Spleen (tissue), 11 donors: ENCODE measurements around the gene MYOM3. TPM values are rescaled to one million over a fixed set of nuclear protein-coding genes. Genes with fewer than 3 reads are reported as not detected.
A peak's percentile ranks its signal among the peaks of the same experiment; 100 is the strongest.

Experiments used
- DNase-seq: peaks from one replicate; pipeline ENCODE4 v3.0.0-alpha.2; 2020
- H3K27ac ChIP-seq, 8 donors: fragments of 200-600 bp; sonication (generic) in 7 of 8; 1 replicate in 4 of 8; 2 replicates in 4 of 8; pipeline versions ENCODE4 v1.5.0 to v1.8.0; 2016 to 2021; ENCODE audit warnings: inconsistent platforms in 4 of 8, mild to moderate bottlenecking in 4 of 8, moderate library complexity in 1 of 8
- H3K27me3 ChIP-seq, 7 donors: fragments of 200-600 bp; sonication (generic) in 6 of 7; replicated peaks in 1 of 7; 1 replicate in 4 of 7; 2 replicates in 3 of 7; pipeline versions ENCODE4 v1.5.0 to v1.8.0; 2016 to 2021; ENCODE audit warnings: inconsistent platforms in 3 of 7, mild to moderate bottlenecking in 1 of 7
- H3K36me3 ChIP-seq, 6 donors: fragments of 200-600 bp; sonication (generic) in 5 of 6; 1 replicate in 4 of 6; 2 replicates in 2 of 6; pipeline versions ENCODE4 v1.5.0 to v1.8.0; 2016 to 2021; ENCODE audit warnings: inconsistent platforms in 2 of 6
- H3K4me1 ChIP-seq, 6 donors: fragments of 200-600 bp; sonication (generic) in 5 of 6; 1 replicate in 3 of 6; 2 replicates in 3 of 6; pipeline versions ENCODE4 v1.5.0 to v1.8.0; 2016 to 2021; ENCODE audit warnings: inconsistent platforms in 3 of 6
- H3K4me3 ChIP-seq, 8 donors: fragments of 200-600 bp; sonication (generic) in 7 of 8; 1 replicate in 4 of 8; 2 replicates in 4 of 8; pipeline versions ENCODE4 v1.5.0 to v1.8.0; 2016 to 2021; ENCODE audit warnings: inconsistent platforms in 4 of 8, mild to moderate bottlenecking in 4 of 8, moderate library complexity in 2 of 8
- H3K9me3 ChIP-seq, 8 donors: fragments of 200-600 bp; sonication (generic) in 7 of 8; 1 replicate in 4 of 8; 2 replicates in 4 of 8; pipeline versions ENCODE4 v1.5.0 to v1.8.0; 2016 to 2021; ENCODE audit warnings: inconsistent platforms in 4 of 8
- CTCF ChIP-seq, 11 experiments: fragments of 200-600 bp in 7 of 11; fragments of 450-650 bp in 4 of 11; sonication (generic) in 4 of 11; IDR thresholded peaks in 8 of 11; conservative IDR thresholded peaks in 3 of 11; 1 replicate in 7 of 11; 2 replicates in 4 of 11; pipeline versions ENCODE4 v1.4.0 to v1.8.0; 2016 to 2021; ENCODE audit warnings: antibody characterized with exemption in 11 of 11, inconsistent platforms in 4 of 11, mild to moderate bottlenecking in 1 of 11
- POLR2A ChIP-seq, 3 donors: fragments of 450-650 bp; IDR thresholded peaks; one replicate each; pipeline ENCODE4 v1.5.1; 2017; ENCODE audit warnings: antibody characterized with exemption in 3 of 3, mild to moderate bottlenecking in 1 of 3
- POLR2AphosphoS5 ChIP-seq, 3 donors: sonication (generic); formaldehyde crosslinking; IDR thresholded peaks; one replicate each; pipeline ENCODE4 v1.5.1; 2017; ENCODE audit warnings: antibody characterized with exemption in 3 of 3
- WGBS, 5 donors: extraction: QIAGEN DNeasy Blood & Tissue Kit in 3 of 5; methylation state at CpG; one replicate each; pipeline versions ENCODE4 v1.1.5 to v1.1.7; 2013 to 2018; 5-methylcytosine and 5-hydroxymethylcytosine counted together
- intact Hi-C: fragments of 100-400 bp; cut with DNase I; formaldehyde crosslinking; loops from one replicate; pipeline ENCODE4 v1.15.0; 2023; ENCODE audit warnings: low total_unique reads
- polyA plus RNA-seq, 3 donors: library from polyadenylated mRNA; stranded (reverse); fragments of 200-250 nt; gene quantifications; one replicate each; pipeline ENCODE4 v1.2.1, GENCODE V29; 2013
- total RNA-seq, 7 donors: library from RNA; depleted of rRNA in 3 of 7; stranded (reverse); fragments of >200 nt in 3 of 7; fragmentation: NEBNext Ultra II Directional in 4 of 7; extraction: Animal tissue kit (Norgen Biotek cat#: 25700) in 4 of 7; gene quantifications; one replicate each; pipeline versions ENCODE4 v1.1.0 to v1.2.1, GENCODE V29; 2016 to 2021
- donor health status: healthy with polysubstance abuse.
- donor health status: DM: no; HTN: no; CAD: no; lungs with moderate emphysema.
- donor health status: DM: no; HTN: no; CAD: no.
- donor health status: Bipolar disorder and iron deficiency.
- donor health status: healthy.
- donor health status: DM: no; HTN: no; CAD: no.
- donor health status: DM: yes; HTN: yes; CAD: no.

The MYOM3 gene
- total and polyA plus RNA-seq, 10 donors = 0.02 to 0.06 (median 0.06) TPM; not detected in 7

- Histone ChIP-seq H3K27me3 (peaks cover 0 to 54% (median 0%) of the 10 kb centered on the region in 7 donors), H3K4me1 (peaks cover 0 to 7% (median 2%) of the 10 kb centered on the region in 6 donors), H3K27ac (no peak overlapping the region), H3K4me3 (no peak overlapping the region), H3K9me3 (no peaks in the 10 kb centered on the region), H3K36me3 (no peaks in the 10 kb centered on the region)
- TF ChIP-seq POLR2AphosphoS5 (IDR thresholded peaks at IDR 0.05) = no peak
- no peak for TF ChIP-seq CTCF (IDR thresholded peaks at IDR 0.05 in 8 of 11, conservative IDR thresholded peaks at IDR 0.05 in 3 of 11)
- 60 to 77% (median 65%) methylated on average over 16 to 17 of the region's 17 CpGs for WGBS, 5 donors
- peak; percentile 48 for DNase-seq
- intact Hi-C loops = no loop called here
Observed at GRCh38 chr1:24119859-24120756, 8.2 kb upstream of the MYOM3 start.

- Histone ChIP-seq H3K9me3 (no peaks in the 10 kb centered on the region), H3K27me3 (peaks cover 0 to 60% (median 0%) of the 10 kb centered on the region in 7 donors), H3K27ac (no peak overlapping the region), H3K4me3 (no peak overlapping the region), H3K4me1 (peaks cover 0 to 7% (median 2%) of the 10 kb centered on the region in 6 donors), H3K36me3 (no peaks in the 10 kb centered on the region)
- no peak for DNase-seq
- 48 to 69% (median 63%) methylated on average over 5 of the region's 5 CpGs for WGBS, 5 donors
- intact Hi-C loops = no loop called here
- TF ChIP-seq POLR2A (IDR thresholded peaks at IDR 0.05) (no peak), POLR2AphosphoS5 (IDR thresholded peaks at IDR 0.05) (no peak), CTCF (IDR thresholded peaks at IDR 0.05 in 8 of 11, conservative IDR thresholded peaks at IDR 0.05 in 3 of 11) (no peak)
Observed at GRCh38 chr1:24119489-24119858, 7.5 kb upstream of the MYOM3 start.

GRCh38 chr1:24118410-24119242 lies 6.7 kb upstream of the MYOM3 start:
- Histone ChIP-seq H3K36me3 (no peaks in the 10 kb centered on the region), H3K27me3 (peaks cover 0 to 69% (median 0%) of the 10 kb centered on the region in 7 donors), H3K27ac (no peak overlapping the region), H3K4me1 (peaks cover 0 to 7% (median 2%) of the 10 kb centered on the region in 6 donors), H3K9me3 (no peaks in the 10 kb centered on the region), H3K4me3 (no peak overlapping the region)
- no peak for TF ChIP-seq POLR2AphosphoS5 (IDR thresholded peaks at IDR 0.05)
- no peak for TF ChIP-seq CTCF (IDR thresholded peaks at IDR 0.05 in 8 of 11, conservative IDR thresholded peaks at IDR 0.05 in 3 of 11)
- no peak for TF ChIP-seq POLR2A (IDR thresholded peaks at IDR 0.05)
- WGBS, 5 donors = 67 to 82% (median 72%) methylated on average over 8 of the region's 8 CpGs
- peak; percentile 39 for DNase-seq
- intact Hi-C loops = no loop called here
